Heart left ventricle (tissue), 16 donors: ENCODE data around the gene FTCDNL1. TPM values are rescaled to one million over a fixed set of nuclear protein-coding genes. Genes with fewer than 3 reads are reported as not detected.

Experiments
- ATAC-seq, 4 donors: fragments of 200-7000 bp; cut with Tn5 transposase; one replicate each; pipeline ENCODE4 v1.9.1; 2020 to 2022; ENCODE audit warnings: moderate library complexity in 4 of 4, mild to moderate bottlenecking in 3 of 4, moderate number of reproducible peaks in 1 of 4
- DNase-seq, 5 donors: peaks; one replicate each; pipeline ENCODE4 v3.0.0-alpha.2; 2020
- H3K27ac ChIP-seq, 12 donors: fragments of 200-600 bp; sonication (generic) in 4 of 12; one replicate each; pipeline versions ENCODE4 v1.5.0 to v1.8.0; 2016 to 2022; ENCODE audit warnings: mild to moderate bottlenecking in 2 of 12
- H3K27me3 ChIP-seq, 9 donors: fragments of 200-600 bp; sonication (generic) in 2 of 9; one replicate each; pipeline versions ENCODE4 v1.5.1 to v1.8.0; 2016 to 2022; ENCODE audit warnings: mild to moderate bottlenecking in 3 of 9
- H3K36me3 ChIP-seq, 9 donors: fragments of 200-600 bp; sonication (generic) in 2 of 9; one replicate each; pipeline versions ENCODE4 v1.5.0 to v1.8.0; 2018 to 2022; ENCODE audit warnings: mild to moderate bottlenecking in 2 of 9
- H3K4me1 ChIP-seq, 12 donors: fragments of 200-600 bp; sonication (generic) in 4 of 12; one replicate each; pipeline versions ENCODE4 v1.5.0 to v1.8.0; 2016 to 2022; ENCODE audit warnings: mild to moderate bottlenecking in 3 of 12
- H3K4me3 ChIP-seq, 12 donors: fragments of 200-600 bp; sonication (generic) in 4 of 12; one replicate each; pipeline versions ENCODE4 v1.5.0 to v1.8.0; 2017 to 2022; ENCODE audit warnings: mild to moderate bottlenecking in 9 of 12, moderate library complexity in 4 of 12
- H3K9me3 ChIP-seq, 12 donors: fragments of 200-600 bp; sonication (generic) in 4 of 12; one replicate each; pipeline versions ENCODE4 v1.5.0 to v1.8.0; 2016 to 2022; ENCODE audit warnings: mild to moderate bottlenecking in 1 of 12
- POLR2A ChIP-seq, 2 donors: fragments of 450-650 bp; IDR thresholded peaks; one replicate each; pipeline ENCODE4 v1.6.1; 2017; ENCODE audit warnings: antibody characterized with exemption in 2 of 2, mild to moderate bottlenecking in 2 of 2, moderate library complexity in 2 of 2
- WGBS, 4 donors: extraction: QIAGEN DNeasy Blood & Tissue Kit in 2 of 4; methylation state at CpG; one replicate each; pipeline versions ENCODE4 v1.1.5 to v1.1.7; 2013 to 2018; 5-methylcytosine and 5-hydroxymethylcytosine counted together
- intact Hi-C, 10 donors: fragments of 100-400 bp; cut with DNase I; formaldehyde crosslinking; loops; one replicate each; pipeline versions ENCODE4 v1.11.1 to v1.14.2; 2022
- polyA plus RNA-seq, 2 donors: library from polyadenylated mRNA; stranded (reverse); fragments of 200-250 nt; gene quantifications; one replicate each; pipeline ENCODE4 v1.2.3, GENCODE V29; 2013
- total RNA-seq, 9 donors: library from RNA; depleted of rRNA in 2 of 9; stranded (reverse); fragments of >200 nt in 2 of 9; fragmentation: NEBNext Ultra II Directional in 3 of 9; extraction: Animal tissue kit (Norgen Biotek cat#: 25700) in 3 of 9; gene quantifications; one replicate each; pipeline versions ENCODE4 v1.1.0 to v1.2.4, GENCODE V29; 2016 to 2023
- TF ChIP-seq, protein P1 (sequence below), 12 donors: fragments of 200-600 bp; sonication (generic) in 4 of 12; IDR thresholded peaks; one replicate each; pipeline versions ENCODE4 v1.5.0 to v1.8.0; 2018 to 2022; ENCODE audit warnings: antibody characterized with exemption in 12 of 12, mild to moderate bottlenecking in 5 of 12
- donor health status: ischemic (EF 13 %, LVEDD 7.1; RV severe dilation, severe dysfunction).
- donor health status: healthy with polysubstance abuse.
- donor health status: DM: no; HTN: yes; CAD: no.
- donor health status: DM: no; HTN: no; CAD: no.
- donor health status: ischemic (EF 25% LVEDD 6.9; RV normal size, moderate dysfunction).
- donor health status: ischemic (EF 25% LVEDD 5.7; RV mildly dilated, moderate dysfunction).
- donor health status: healthy.
- donor health status: DM: yes; HTN: yes; CAD: no.
- donor health status: ischemic (EF 35%, LVEDD 5.7; RV mildly dilated, moderate dysfunction).
- donor health status: nonischemic (EF 11% LVEDD 7.7; RV severe dilation, severe dysfunction).
- donor health status: DM: yes; HTN: yes; CAD: no.
- donor health status: PGD.
- donor health status: ischemic (EF 29% LVEDD 5.4; RV normal size, mild dysfunction).
- donor health status: nonischemic (EF 23%, LVEDD 6.1; RV moderate dilation, normal function).

FTCDNL1 gene
- total and polyA plus RNA-seq, 11 donors = 0.69 to 9.6 (median 2.7) TPM

DNA sequence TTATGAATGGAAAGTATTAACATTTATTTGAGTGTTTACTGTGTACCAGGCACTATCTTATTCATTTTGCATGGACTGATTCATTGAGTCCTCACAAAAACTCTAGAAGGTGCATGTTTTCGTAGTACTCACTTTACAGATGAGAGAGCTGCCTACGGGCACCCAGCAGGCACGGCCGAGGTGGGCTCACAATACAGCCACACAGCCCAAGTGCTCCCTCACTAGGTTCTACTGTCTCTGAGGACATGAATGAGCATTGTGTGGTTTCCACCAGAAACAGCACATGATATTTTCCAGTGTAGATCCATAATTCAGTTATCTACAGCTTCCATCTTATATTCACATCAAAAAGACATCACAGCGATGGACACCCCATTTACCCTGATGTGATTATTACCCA, 101.4 kb downstream of the FTCDNL1 start:
- Histone ChIP-seq H3K9me3 (peaks cover 0 to 4% (median 0%) of the 10 kb centered on the region in 12 donors), H3K27me3 (peaks cover 0 to 14% (median 1%) of the 10 kb centered on the region in 9 donors), H3K4me3 (no peak overlapping the region), H3K4me1 (no peaks in the 10 kb centered on the region), H3K36me3 (no peaks in the 10 kb centered on the region), H3K27ac (no peak overlapping the region)
- 88 to 97% (median 93%) methylated on average over 5 of the region's 5 CpGs for WGBS, 4 donors
- DNase-seq (no peak), ATAC-seq (no peak)
- intact Hi-C loops = loop anchor here in 1 of 10 donors (10.0 kb wide), 2 partner anchors 275 to 1435 kb away; no protein-coding TSS in a partner anchor
- TF ChIP-seq, protein P1, sequence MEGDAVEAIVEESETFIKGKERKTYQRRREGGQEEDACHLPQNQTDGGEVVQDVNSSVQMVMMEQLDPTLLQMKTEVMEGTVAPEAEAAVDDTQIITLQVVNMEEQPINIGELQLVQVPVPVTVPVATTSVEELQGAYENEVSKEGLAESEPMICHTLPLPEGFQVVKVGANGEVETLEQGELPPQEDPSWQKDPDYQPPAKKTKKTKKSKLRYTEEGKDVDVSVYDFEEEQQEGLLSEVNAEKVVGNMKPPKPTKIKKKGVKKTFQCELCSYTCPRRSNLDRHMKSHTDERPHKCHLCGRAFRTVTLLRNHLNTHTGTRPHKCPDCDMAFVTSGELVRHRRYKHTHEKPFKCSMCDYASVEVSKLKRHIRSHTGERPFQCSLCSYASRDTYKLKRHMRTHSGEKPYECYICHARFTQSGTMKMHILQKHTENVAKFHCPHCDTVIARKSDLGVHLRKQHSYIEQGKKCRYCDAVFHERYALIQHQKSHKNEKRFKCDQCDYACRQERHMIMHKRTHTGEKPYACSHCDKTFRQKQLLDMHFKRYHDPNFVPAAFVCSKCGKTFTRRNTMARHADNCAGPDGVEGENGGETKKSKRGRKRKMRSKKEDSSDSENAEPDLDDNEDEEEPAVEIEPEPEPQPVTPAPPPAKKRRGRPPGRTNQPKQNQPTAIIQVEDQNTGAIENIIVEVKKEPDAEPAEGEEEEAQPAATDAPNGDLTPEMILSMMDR (IDR thresholded peaks at IDR 0.05) = no peak
- no peak for TF ChIP-seq POLR2A (IDR thresholded peaks at IDR 0.05)

DNA sequence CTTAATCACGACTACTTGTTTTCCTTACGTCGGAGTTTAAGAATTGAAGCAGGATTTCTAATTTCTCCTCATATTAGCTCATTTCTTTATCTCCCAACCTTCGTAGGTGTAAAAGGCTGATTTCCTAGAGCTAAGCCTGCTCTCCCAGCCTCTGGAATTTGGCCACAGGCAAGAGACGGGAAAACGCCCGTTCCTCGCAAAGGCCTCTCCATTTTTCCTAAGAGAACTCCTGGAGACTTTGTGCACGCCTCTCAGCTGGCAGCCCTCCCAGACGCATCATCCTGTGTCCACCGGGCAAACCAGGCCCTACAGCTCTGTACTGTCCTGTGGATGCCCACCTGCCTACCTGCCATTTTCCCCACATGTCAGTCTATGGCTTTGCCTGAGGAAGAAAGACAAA, 106.3 kb downstream of the FTCDNL1 start:
- Histone ChIP-seq H3K4me1 (peaks cover 0 to 5% (median 0%) of the 10 kb centered on the region in 12 donors), H3K4me3 (no peak overlapping the region), H3K36me3 (no peaks in the 10 kb centered on the region), H3K27ac (no peak overlapping the region), H3K27me3 (peaks cover 0 to 14% (median 3%) of the 10 kb centered on the region in 9 donors), H3K9me3 (no peaks in the 10 kb centered on the region)
- intact Hi-C loops = loop anchor here in 5 of 10 donors (5.0 to 10.0 kb wide), 3 partner anchors 270 to 1432 kb away; no protein-coding TSS in a partner anchor
- TF ChIP-seq, protein P1 (IDR thresholded peaks at IDR 0.05) = no peak
- TF ChIP-seq POLR2A (IDR thresholded peaks at IDR 0.05) = no peak
- DNase-seq = no peak
- WGBS, 4 donors = 69 to 75% (median 72%) methylated on average over 11 of the region's 11 CpGs
- no peak for ATAC-seq

DNA sequence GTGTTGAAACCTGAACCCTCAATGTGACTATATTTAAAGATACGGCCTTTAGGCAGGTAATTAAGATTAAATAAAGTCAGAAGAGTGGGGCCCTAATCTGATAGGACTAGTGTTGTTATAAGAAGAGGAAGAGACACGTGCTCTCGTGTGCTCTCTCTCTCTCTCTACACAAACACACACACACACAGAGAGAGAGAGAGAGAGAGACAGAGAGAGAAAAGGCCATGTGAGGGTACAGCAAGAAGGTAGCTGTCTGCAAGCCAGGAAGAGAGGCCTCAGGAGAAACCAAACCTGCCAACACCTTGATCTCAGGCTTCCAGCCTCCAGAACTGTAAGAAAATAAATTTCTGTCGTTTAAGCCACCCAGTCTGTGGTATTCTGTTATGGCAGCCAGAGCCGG, 106.7 kb downstream of the FTCDNL1 start:
- H3K27ac ChIP-seq = no peak overlapping the region
- WGBS, 4 donors = 38 to 42% (median 39%) methylated on average over 5 of the region's 5 CpGs
- no peaks in the 10 kb centered on the region for H3K36me3 ChIP-seq
- TF ChIP-seq POLR2A (IDR thresholded peaks at IDR 0.05) = no peak
- TF ChIP-seq, protein P1 (IDR thresholded peaks at IDR 0.05) = no peak
- H3K4me1 ChIP-seq = peaks cover 0 to 9% (median 0%) of the 10 kb centered on the region in 12 donors
- H3K4me3 ChIP-seq = no peak overlapping the region
- H3K27me3 ChIP-seq = peaks cover 0 to 18% (median 4%) of the 10 kb centered on the region in 9 donors
- H3K9me3 ChIP-seq = no peaks in the 10 kb centered on the region
- no peak for DNase-seq
- ATAC-seq = no peak
- intact Hi-C loops = loop anchor here in 5 of 10 donors (5.0 to 10.0 kb wide), 3 partner anchors 269 to 1432 kb away; no protein-coding TSS in a partner anchor

DNA sequence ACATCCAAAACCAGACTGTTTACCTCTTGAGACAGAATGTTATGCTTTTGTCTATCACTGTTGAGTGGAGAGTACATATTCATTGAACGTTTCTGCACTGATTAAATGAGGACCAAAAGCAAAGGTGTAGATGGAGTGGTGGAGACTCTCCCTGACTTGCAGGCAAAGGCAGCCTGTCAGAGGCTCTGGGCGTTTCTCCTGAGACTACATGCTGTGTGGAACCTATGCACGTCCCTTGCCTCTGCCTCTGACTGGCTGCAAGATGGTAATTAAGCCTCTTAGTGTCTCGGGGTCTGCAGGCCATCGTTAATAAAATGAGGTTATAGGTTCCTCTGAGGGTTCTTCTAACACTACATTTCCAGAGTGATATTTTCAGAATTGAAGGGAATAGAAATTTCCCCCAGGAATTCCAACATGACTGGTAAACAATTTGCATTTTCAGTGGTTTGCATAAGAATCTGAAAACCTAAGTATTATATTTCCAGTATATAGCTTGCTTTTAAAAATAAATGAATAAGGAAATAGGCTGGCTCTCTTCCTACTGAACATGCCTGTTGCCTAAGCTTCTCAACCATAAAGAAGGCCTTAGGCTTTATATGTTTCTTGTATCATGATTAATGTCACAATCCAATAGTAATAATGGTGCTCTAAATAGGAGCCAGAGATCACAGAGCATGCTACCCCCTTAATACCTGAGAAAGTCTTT, 107.4 kb downstream of the FTCDNL1 start:
- DNase-seq (no peak), ATAC-seq (no peak)
- no peak for TF ChIP-seq POLR2A (IDR thresholded peaks at IDR 0.05)
- TF ChIP-seq, protein P1 (IDR thresholded peaks at IDR 0.05) = no peak
- Histone ChIP-seq H3K9me3 (no peaks in the 10 kb centered on the region), H3K27ac (no peak overlapping the region), H3K4me1 (peaks cover 0 to 14% (median 0%) of the 10 kb centered on the region in 12 donors), H3K4me3 (no peak overlapping the region), H3K36me3 (no peaks in the 10 kb centered on the region), H3K27me3 (peaks cover 0 to 24% (median 8%) of the 10 kb centered on the region in 9 donors)
- WGBS, 4 donors = 48 to 67% (median 55%) methylated on average over 5 of the region's 5 CpGs
- intact Hi-C loops = loop anchor here in 5 of 10 donors (5.0 to 10.0 kb wide), 3 partner anchors 269 to 1431 kb away; no protein-coding TSS in a partner anchor
